Upper lobe of left lung (tissue), 4 donors: ENCODE measurements around the gene GRIK1.
"Not testable (repeated sequence)": the region's sequence is repeated elsewhere in the genome, so short reads cannot be mapped to it uniquely, and the experiment has no call there.

Experiments
- CTCF ChIP-seq, 6 experiments: fragments of 450-650 bp in 4 of 6; fragments of 200-600 bp in 2 of 6; sonication (generic) in 2 of 6; IDR thresholded peaks; one replicate each; pipeline ENCODE4 v1.5.1; 2016 to 2019; ENCODE audit warnings: antibody characterized with exemption in 6 of 6
- EP300 ChIP-seq, 4 donors: sonication (generic); formaldehyde crosslinking; IDR thresholded peaks; one replicate each; pipeline ENCODE4 v1.5.1; 2017; ENCODE audit warnings: antibody characterized with exemption in 4 of 4, control low read depth in 2 of 4
- POLR2A ChIP-seq, 4 donors: fragments of 450-650 bp; IDR thresholded peaks; one replicate each; pipeline ENCODE4 v1.5.1; 2016 to 2017; ENCODE audit warnings: antibody characterized with exemption in 4 of 4, mild to moderate bottlenecking in 2 of 4
- POLR2AphosphoS5 ChIP-seq, 2 donors: sonication (generic); formaldehyde crosslinking; IDR thresholded peaks; one replicate each; pipeline ENCODE4 v1.5.1; 2017; ENCODE audit warnings: antibody characterized with exemption in 2 of 2

DNA sequence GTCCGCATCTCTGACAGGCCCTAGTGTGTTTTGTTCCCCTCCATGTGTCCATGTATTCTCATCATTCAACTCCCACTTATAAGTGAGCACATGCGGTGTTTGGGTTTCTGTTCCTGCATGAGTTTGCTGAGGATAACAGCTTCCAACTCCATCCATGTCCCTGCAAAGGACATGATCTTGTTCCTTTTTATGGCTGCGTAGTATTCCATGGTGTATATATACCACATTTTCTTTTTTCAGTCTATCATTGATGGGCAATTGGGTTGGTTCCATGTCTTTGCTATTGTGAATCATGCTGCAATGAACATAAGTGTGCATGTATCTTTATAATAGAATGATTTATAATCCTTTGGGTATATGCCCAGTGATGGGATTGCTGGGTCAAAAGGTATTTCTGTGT is 334.6 kb downstream of the GRIK1 start:
- not testable (repeated sequence) for TF ChIP-seq CTCF, POLR2AphosphoS5, POLR2A, EP300 (IDR thresholded peaks at IDR 0.05)
